LNCaP clone FGC (cell line): ENCODE measurements around the gene PTPN13.
A peak's percentile ranks its signal among the peaks of the same experiment; 100 is the strongest.

Experiments
- DNase-seq: peaks from one replicate; pipeline ENCODE4 v3.0.0-alpha.2; 2011; ENCODE audit warnings: low read depth
- H3K4me3 ChIP-seq: 2 replicates; pipeline ENCODE4 v1.5.1; 2011; ENCODE audit warnings: mild to moderate bottlenecking, low read depth, low read length, control low read depth
- TF ChIP-seq, protein P1 (sequence below): IDR thresholded peaks from 2 replicates; pipeline ENCODE4 v1.5.1; 2012; ENCODE audit warnings: mild to moderate bottlenecking; ENCODE audit not compliant: control insufficient read depth, insufficient read depth; ENCODE audit errors: extremely low read depth

PTPN13 gene

DNA sequence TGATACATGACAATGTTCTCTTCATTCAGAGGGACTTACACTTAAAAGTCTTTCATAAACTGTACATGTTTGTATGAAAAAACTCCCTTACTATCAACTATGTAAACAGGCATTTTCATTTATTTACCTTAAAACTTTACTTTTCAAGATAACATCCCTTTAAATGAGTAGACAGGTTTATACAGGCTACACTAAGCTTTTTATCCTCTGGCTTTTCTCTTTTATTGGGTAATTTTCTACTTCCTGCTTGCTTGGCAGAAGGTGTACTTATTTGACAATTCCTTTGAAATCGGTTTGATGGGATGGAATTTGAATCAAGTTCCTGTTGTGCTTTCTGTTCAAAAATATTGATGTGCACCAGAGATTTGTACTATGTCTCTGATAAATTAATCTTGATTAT is 81.4 kb downstream of the PTPN13 start:
- TF ChIP-seq, protein P1, sequence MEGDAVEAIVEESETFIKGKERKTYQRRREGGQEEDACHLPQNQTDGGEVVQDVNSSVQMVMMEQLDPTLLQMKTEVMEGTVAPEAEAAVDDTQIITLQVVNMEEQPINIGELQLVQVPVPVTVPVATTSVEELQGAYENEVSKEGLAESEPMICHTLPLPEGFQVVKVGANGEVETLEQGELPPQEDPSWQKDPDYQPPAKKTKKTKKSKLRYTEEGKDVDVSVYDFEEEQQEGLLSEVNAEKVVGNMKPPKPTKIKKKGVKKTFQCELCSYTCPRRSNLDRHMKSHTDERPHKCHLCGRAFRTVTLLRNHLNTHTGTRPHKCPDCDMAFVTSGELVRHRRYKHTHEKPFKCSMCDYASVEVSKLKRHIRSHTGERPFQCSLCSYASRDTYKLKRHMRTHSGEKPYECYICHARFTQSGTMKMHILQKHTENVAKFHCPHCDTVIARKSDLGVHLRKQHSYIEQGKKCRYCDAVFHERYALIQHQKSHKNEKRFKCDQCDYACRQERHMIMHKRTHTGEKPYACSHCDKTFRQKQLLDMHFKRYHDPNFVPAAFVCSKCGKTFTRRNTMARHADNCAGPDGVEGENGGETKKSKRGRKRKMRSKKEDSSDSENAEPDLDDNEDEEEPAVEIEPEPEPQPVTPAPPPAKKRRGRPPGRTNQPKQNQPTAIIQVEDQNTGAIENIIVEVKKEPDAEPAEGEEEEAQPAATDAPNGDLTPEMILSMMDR, result no peak
- peak; percentile 67 for DNase-seq
- no peak overlapping the region for H3K4me3 ChIP-seq

DNA sequence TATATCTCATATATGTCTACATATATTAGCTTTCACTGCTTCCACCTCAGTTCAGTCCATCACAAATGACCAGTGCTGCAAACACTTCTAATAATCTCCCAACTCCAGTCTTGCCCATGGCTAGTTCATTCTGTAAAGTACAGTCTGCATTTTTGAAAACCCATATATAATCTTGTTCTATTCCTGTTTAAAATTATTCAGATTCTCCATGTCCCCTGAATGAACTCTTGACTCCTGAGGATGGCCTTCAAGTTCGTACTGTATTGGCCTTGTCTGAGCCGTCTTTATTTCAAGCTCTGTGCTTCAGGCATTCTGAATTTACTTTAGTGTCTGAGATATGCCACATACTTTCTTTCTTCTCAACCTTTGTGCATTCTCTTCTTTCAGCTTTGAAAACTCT is 84.7 kb downstream of the PTPN13 start:
- TF ChIP-seq, protein P1, result no peak
- no peak for DNase-seq
- H3K4me3 ChIP-seq, result no peak overlapping the region

DNA sequence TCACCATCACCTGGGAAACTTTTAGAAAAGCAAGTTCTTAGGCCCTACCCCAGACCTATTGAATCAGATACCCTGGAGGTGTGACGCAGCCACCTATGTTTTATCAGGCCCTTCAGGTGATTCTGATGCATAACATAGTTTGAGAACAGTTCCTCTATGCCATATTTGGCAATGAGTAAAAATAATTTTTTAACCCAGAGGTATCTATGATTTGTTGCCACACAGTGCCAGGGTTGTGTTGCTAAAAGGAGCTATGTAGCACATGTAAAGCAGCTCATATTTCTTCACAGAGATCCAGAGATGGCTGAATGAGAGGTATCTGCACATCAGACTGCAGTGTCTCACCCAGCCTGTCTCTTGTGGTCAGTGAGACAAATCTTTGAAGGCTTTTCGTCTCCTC is 85.3 kb downstream of the PTPN13 start:
- TF ChIP-seq, protein P1, result no peak
- DNase-seq, result no peak
- H3K4me3 ChIP-seq, result no peak overlapping the region

DNA sequence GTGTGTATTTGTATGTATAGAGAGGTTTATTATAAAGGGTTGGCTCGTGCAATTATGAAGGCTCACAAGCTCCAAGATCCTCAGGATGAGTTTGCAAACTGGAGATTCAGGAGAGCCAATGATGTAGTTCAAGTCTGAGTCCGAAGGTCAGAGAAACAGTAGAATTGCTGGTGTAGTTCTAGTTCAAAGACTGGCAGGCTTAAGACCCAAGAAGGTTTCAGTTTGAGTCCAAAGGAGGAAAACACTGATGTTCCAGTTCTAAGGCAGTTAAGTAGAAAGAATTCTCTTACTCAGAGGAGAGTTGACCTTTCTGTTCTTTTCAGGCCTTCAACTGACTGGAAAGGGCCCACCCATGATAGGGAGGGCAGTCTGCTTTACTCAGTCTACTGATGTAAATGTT is 89.1 kb downstream of the PTPN13 start:
- H3K4me3 ChIP-seq, result no peak overlapping the region
- DNase-seq, result no peak
- TF ChIP-seq, protein P1, result no peak

DNA sequence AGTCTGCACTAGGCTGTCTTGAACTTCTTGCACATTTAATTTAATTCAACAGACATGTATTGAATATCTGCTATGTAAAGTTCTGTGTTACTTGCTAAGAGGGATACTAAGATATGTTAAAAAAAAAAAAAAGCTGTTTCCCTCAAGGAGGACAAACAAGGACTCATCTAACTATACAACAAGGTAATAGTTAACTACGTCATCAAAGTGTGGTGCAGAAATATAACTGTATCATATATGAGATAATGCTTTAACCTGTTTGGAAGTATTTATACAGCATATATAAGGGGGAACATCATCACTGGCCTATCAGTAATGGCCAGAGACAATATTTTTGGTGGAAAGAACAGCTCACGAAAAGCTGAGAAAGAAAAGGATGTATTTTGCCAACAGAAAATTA is 89.9 kb downstream of the PTPN13 start:
- DNase-seq, result no peak
- no peak overlapping the region for H3K4me3 ChIP-seq
- TF ChIP-seq, protein P1, result no peak

DNA sequence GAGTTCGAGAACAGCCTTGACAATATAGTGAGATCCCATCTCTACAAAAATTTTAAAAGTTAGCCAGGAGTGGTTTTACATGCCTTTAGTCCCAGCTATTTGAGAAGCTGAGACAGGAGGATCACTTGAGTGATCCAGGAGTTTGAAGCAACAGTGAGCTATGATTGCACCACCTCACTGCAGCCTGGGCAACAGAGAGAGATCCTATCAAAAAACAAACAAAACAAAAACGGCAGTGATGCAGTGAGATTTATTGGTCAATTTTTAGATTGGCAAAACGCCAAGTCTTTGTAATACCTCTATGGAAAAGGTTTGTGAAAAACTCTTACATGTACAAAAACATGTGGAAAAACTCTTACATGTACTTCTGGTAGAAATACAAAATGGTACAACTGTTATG is 91.3 kb downstream of the PTPN13 start:
- TF ChIP-seq, protein P1, result no peak

DNA sequence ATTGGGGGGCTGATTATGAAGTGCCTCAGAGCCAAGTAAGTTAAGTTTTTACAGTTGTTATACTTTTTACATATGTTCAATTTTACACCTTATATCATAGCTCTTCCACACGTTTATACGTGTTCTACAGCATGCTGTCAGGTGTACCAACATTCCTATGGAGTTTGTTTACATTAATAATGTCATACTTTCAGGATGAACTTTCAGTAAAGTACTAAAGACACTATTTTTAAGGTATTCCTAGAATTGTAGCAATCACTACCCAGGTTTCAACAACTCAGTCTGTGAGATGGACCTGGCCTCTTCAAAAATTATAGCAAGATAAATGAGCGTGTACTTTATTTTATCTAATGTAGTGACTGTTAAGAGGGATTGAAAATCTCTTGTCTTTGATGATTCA is 92.6 kb downstream of the PTPN13 start:
- TF ChIP-seq, protein P1, result no peak
- DNase-seq, result no peak
- no peak overlapping the region for H3K4me3 ChIP-seq

More for the DNA sequence above, 91.3 kb downstream of the PTPN13 start:
- H3K4me3 ChIP-seq, result no peak overlapping the region
- peak; percentile 58 for DNase-seq
